Measurements from ENCODE around the gene ANKRD23. TPM values are rescaled to one million over a fixed set of nuclear protein-coding genes. Genes with fewer than 3 reads are reported as not detected.

Gene ANKRD23
- total and polyA plus RNA-seq, 2 of the 13 experiments (the other 11 are each of a cell fraction or from before 2014, with no cell fraction given) = 1.5 to 1.6 TPM

DNA sequence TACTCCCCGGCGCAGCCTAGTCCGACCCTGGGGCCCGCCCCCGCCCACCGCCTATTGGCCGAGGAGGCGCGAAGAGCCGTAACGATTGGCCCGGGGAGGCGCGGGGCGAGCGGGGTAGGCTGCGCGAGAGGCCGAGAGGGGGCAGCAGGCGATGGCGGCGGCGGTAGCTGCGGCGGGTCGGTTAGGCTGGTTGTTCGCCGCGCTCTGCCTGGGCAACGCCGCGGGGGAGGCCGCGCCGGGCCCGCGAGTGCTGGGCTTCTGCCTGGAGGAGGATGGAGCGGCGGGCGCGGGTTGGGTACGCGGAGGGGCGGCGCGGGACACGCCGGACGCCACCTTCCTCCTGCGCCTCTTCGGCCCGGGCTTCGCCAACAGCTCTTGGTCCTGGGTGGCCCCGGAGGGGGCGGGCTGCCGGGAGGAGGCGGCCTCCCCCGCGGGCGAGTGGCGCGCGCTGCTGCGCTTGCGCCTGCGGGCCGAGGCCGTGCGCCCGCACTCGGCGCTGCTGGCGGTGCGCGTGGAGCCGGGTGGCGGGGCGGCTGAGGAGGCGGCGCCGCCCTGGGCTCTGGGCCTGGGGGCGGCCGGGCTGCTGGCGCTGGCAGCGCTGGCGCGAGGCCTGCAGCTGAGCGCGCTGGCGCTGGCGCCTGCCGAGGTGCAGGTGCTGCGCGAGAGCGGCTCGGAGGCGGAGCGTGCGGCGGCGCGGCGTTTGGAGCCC is 27.5 kb downstream of the ANKRD23 start, which contains the start of gene CNNM3 (continued):
- TF ChIP-seq, protein P1, sequence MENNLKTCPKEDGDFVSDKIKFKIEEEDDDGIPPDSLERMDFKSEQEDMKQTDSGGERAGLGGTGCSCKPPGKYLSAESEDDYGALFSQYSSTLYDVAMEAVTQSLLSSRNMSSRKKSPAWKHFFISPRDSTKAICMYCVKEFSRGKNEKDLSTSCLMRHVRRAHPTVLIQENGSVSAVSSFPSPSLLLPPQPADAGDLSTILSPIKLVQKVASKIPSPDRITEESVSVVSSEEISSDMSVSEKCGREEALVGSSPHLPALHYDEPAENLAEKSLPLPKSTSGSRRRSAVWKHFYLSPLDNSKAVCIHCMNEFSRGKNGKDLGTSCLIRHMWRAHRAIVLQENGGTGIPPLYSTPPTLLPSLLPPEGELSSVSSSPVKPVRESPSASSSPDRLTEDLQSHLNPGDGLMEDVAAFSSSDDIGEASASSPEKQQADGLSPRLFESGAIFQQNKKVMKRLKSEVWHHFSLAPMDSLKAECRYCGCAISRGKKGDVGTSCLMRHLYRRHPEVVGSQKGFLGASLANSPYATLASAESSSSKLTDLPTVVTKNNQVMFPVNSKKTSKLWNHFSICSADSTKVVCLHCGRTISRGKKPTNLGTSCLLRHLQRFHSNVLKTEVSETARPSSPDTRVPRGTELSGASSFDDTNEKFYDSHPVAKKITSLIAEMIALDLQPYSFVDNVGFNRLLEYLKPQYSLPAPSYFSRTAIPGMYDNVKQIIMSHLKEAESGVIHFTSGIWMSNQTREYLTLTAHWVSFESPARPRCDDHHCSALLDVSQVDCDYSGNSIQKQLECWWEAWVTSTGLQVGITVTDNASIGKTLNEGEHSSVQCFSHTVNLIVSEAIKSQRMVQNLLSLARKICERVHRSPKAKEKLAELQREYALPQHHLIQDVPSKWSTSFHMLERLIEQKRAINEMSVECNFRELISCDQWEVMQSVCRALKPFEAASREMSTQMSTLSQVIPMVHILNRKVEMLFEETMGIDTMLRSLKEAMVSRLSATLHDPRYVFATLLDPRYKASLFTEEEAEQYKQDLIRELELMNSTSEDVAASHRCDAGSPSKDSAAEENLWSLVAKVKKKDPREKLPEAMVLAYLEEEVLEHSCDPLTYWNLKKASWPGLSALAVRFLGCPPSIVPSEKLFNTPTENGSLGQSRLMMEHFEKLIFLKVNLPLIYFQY (CRISPR knock-in tag; IDR thresholded peaks at IDR 0.05; ENCODE audit: borderline replicate concordance) = peak; percentile 69; the same call in 1 of the 2 replicates
- TF ChIP-seq NFIC (IDR thresholded peaks at IDR 0.05; ENCODE audit: low read length) (no peak), SIX4 (CRISPR knock-in tag; IDR thresholded peaks at IDR 0.05) (no peak; the same call in none of the 2 replicates), ZBTB20 (CRISPR knock-in tag; IDR thresholded peaks at IDR 0.05; ENCODE audit: borderline replicate concordance, low read depth) (peak; percentile 60; the same call in 1 of the 2 replicates), CENPT (CRISPR knock-in tag; IDR thresholded peaks at IDR 0.05; ENCODE audit: low read depth) (peak; percentile 16; the same call in 1 of the 2 replicates), HNF4G (IDR thresholded peaks at IDR 0.05; ENCODE audit: borderline replicate concordance, low read depth, low read length) (0 out of 2 replicates have a peak, but pooled peaks have one; percentile 3), HNF4G (CRISPR knock-in tag; IDR thresholded peaks at IDR 0.05; ENCODE audit: borderline replicate concordance, low read depth) (0 out of 2 replicates have a peak, but pooled peaks have one; percentile 38), RARA (CRISPR knock-in tag; IDR thresholded peaks at IDR 0.05) (peak; percentile 52; the same call in 1 of the 2 replicates), ZNF549 (CRISPR knock-in tag; IDR thresholded peaks at IDR 0.05) (no peak), KLF9 (CRISPR knock-in tag; IDR thresholded peaks at IDR 0.05; ENCODE audit: low read depth) (0 out of 2 replicates have a peak, but pooled peaks have one; percentile 46), EP300 (IDR thresholded peaks at IDR 0.05; ENCODE audit: low read depth in 2 of 2, low read length in 2 of 2) (no peak), EP300 (CRISPR knock-in tag; IDR thresholded peaks at IDR 0.05; ENCODE audit: borderline replicate concordance) (no peak; the same call in 1 of the 2 replicates), KDM4B (CRISPR knock-in tag; IDR thresholded peaks at IDR 0.05) (no peak), ZNF205 (CRISPR knock-in tag; IDR thresholded peaks at IDR 0.05) (no peak), POGZ (CRISPR knock-in tag; IDR thresholded peaks at IDR 0.05) (peak; percentile 14; the same call in 1 of the 2 replicates), THAP11 (CRISPR knock-in tag; IDR thresholded peaks at IDR 0.05) (peak; percentile 79), HNF4A (CRISPR knock-in tag; IDR thresholded peaks at IDR 0.05) (no peak), ZNF891 (CRISPR knock-in tag; IDR thresholded peaks at IDR 0.05) (peak; percentile 81; the same call in 1 of the 2 replicates), CEBPB (IDR thresholded peaks at IDR 0.05; ENCODE audit: borderline replicate concordance, low read depth, low read length) (no peak), POLR2G (IDR thresholded peaks at IDR 0.05; ENCODE audit: low read depth, low read length) (peak; percentile 95)
- TF ChIP-seq, protein P2, sequence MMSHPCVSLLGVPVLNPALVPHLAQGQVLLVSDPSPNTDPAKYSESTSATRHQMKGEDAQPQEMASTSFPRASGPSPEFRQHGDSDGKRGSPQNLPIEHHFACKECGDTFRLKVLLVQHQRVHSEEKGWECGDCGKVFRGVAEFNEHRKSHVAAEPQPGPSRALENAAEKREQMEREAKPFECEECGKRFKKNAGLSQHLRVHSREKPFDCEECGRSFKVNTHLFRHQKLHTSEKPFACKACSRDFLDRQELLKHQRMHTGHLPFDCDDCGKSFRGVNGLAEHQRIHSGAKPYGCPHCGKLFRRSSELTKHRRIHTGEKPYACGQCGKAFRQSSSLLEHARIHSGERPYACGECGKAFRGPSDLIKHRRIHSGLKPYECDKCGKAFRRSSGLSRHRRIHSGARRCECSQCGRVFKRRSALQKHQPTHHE (CRISPR knock-in tag; IDR thresholded peaks at IDR 0.05; ENCODE audit: borderline replicate concordance) = peak; percentile 67; the same call in 1 of the 2 replicates
- TF ChIP-seq, protein P3, sequence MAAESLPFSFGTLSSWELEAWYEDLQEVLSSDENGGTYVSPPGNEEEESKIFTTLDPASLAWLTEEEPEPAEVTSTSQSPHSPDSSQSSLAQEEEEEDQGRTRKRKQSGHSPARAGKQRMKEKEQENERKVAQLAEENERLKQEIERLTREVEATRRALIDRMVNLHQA (CRISPR knock-in tag; IDR thresholded peaks at IDR 0.05) = no peak
- TF ChIP-seq, protein P4, sequence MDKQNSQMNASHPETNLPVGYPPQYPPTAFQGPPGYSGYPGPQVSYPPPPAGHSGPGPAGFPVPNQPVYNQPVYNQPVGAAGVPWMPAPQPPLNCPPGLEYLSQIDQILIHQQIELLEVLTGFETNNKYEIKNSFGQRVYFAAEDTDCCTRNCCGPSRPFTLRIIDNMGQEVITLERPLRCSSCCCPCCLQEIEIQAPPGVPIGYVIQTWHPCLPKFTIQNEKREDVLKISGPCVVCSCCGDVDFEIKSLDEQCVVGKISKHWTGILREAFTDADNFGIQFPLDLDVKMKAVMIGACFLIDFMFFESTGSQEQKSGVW (CRISPR knock-in tag; IDR thresholded peaks at IDR 0.05; ENCODE audit: borderline replicate concordance) = no peak; the same call in 1 of the 2 replicates

Measured in HepG2 (cell line).